D721Med (cell line): ENCODE results near the gene SLC25A22.

ENCODE experiments used
- DNase-seq: peaks from one replicate; pipeline ENCODE4 v3.0.0; 2011; ENCODE audit warnings: low spot score; ENCODE audit not compliant: insufficient read length
- FAIRE-seq: peaks from 2 replicates; lab custom pipeline; 2011; peaks lifted over from hg19 to GRCh38; lab: Jason Lieb, UNC
- TF ChIP-seq, protein P1 (sequence below): IDR thresholded peaks from 2 replicates; pipeline ENCODE4 v1.5.1; 2012; ENCODE audit warnings: mild to moderate bottlenecking, control low read depth; ENCODE audit not compliant: insufficient read depth; ENCODE audit errors: missing control alignments

SLC25A22 gene

DNA sequence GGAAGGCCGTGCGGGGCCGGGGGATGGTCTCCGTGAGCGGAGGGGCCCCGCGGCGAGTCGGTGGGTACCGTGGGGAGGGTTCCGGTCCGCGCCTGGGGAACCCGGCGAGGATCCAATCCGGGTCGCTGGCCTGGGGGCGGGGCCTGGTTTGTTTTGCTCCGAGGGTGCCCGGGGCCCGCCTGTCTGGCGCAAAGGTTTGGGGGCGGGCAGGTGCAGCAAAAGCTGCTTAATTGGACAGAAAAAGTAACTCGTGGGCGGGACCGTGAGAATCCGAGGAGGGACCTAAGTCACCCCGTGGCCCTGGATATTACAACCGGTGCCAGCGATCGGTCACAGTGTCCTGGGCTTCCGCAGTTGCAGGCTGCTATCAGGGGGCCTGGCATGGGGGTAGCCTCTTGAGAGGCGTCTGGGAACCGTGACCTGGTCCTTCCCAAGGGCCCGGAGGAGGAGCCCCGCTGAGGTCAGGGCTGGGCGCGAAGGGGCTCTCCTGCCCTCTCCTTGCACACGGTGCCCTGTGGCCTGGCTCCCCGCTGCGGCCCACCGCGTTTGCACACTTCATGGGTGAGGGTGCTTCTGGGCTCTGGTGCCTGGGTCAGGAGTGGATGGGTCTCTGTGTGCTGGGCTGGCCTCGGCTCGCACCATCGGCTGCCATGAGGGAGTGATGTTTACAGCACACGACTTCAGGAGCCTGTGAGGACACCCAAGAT, 22.0 kb upstream of the SLC25A22 start:
- FAIRE-seq (no peak), DNase-seq (no peak)
- TF ChIP-seq, protein P1, sequence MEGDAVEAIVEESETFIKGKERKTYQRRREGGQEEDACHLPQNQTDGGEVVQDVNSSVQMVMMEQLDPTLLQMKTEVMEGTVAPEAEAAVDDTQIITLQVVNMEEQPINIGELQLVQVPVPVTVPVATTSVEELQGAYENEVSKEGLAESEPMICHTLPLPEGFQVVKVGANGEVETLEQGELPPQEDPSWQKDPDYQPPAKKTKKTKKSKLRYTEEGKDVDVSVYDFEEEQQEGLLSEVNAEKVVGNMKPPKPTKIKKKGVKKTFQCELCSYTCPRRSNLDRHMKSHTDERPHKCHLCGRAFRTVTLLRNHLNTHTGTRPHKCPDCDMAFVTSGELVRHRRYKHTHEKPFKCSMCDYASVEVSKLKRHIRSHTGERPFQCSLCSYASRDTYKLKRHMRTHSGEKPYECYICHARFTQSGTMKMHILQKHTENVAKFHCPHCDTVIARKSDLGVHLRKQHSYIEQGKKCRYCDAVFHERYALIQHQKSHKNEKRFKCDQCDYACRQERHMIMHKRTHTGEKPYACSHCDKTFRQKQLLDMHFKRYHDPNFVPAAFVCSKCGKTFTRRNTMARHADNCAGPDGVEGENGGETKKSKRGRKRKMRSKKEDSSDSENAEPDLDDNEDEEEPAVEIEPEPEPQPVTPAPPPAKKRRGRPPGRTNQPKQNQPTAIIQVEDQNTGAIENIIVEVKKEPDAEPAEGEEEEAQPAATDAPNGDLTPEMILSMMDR = no peak

DNA sequence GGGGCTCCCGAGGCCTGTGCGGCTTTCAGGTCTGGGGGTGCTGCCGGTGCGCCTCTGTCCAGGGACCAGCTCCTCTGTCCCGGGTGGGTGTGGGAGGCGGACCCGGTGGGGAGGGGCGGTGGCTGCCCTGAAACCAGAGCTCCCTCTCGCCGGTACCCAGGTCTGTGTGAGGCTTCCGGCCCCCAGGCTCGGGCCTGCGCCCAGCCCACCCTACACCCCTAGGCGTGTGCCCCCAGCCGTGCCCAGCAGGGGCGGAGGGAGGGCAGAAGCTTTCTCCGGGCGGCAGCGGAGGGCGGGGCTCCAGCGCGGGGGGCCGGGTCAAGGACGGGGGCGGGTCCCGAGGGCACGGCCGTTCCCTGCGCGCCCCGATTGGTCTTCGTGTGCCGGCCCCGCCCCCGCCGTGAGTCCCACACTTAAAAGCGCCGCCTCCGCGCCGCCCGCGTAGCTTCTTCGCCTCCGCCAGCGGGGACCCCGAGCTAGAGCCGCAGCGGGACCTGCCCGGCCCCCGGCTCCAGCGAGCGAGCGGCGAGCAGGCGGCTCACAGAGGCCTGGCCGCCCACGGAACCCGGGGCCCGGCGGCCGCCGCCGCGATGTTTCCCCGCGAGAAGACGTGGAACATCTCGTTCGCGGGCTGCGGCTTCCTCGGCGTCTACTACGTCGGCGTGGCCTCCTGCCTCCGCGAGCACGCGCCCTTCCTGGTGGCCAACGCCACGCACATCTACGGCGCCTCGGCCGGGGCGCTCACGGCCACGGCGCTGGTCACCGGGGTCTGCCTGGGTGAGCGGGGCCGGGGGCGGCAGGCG, 21.2 kb upstream of the SLC25A22 start:
- TF ChIP-seq, protein P1 = no peak
- DNase-seq (no peak), FAIRE-seq (no peak)

DNA sequence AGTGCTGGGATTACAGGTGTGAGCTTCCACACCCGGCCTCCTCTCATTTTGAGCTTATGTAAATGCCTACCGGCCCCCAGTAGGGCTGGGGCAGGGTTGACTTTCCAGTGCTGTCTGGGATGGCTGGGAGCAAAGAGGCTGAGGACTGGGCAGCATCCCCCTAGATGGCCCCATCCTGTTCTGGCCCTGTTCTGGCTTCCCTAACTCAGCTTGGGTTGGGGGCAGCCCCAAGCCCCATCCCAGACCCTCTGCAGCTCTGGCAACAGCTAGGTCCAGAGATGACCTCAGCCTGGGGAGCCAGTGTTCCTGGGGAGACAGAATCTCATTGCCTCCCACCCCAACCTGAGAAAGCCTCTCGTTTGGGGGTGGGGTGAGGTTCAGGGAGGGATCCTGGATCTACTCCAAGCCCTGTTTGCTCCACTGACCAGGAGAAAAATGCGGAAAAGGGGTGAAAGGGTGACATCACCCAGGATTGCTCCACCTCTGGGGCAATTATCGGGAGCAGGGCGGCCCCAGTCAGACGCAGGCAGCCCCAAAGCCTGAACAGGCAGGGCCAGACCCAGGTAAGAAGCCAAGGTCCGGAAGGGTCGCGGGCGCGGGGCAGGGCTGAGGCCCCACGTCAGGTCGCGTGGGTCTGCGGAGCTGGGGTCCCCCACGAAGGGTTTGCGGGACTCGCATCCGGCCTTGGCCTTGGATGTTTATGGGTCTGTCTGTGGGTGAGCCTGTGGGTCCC, 20.5 kb upstream of the SLC25A22 start, which contains the start of gene PNPLA2:
TSS of gene PNPLA2 (plus strand) at position 519 of the 733 bp plus-strand sequence. CDS start 805 bp downstream, outside the sequence.
- FAIRE-seq (no peak), DNase-seq (no peak)
- TF ChIP-seq, protein P1 = no peak

DNA sequence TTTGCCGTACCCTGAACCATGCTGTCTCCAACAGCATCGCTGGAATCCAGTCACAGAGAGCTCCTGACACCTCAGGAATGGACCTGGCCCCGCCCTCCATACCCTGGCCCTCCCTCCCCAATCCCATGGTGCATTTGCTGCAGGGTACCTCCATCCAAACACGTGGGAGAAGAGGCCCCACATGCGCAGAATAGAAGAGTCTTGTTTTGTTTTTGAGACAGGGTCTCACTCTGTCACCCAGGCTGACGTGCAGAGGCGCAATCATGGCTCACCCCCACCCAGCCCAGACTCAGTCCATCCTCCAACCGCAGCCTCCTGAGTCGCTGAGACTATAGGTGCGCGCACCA, 18.3 kb upstream of the SLC25A22 start:
- FAIRE-seq = no peak

DNA sequence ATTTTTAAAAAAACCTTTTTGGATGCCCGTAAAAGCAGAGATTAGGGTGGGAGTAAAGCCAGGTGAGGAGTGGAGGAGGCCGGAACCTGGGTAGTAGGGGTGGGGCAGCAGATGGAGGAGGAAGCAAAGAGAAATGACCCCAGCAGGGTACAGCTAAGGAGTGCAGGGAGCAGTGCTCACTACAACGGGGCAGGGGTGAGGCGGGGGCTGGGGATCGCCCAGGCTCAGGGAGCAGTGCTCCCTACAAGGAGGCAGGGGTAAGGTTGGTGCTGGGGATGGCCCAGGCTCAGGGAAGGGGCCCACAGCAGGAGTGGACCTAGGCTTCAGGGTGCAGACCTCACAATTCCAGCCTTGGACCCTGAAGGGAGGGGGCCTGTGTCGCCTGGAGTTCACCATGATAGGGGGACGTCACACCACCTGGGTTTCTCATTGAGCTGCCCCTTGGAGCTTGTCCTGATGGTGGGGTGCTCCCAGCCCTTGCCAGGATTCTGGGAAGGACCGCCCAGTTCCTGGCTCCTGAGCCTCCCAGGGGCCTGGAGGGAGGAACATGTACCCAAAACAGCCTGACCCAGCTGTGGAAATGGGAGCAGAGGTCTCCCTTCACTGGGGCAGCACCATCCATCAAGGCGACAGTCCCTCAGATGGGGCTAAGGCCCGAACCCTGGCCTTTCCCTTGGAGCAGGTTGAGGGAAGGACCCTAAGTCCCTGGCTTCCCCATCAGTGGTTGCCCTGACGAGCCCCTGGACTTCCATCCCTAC, 17.8 kb upstream of the SLC25A22 start:
- TF ChIP-seq, protein P1 = no peak
- FAIRE-seq = no peak
- DNase-seq = no peak

More for the DNA sequence above, 18.3 kb upstream of the SLC25A22 start:
- TF ChIP-seq, protein P1 = no peak
- DNase-seq = no peak

DNA sequence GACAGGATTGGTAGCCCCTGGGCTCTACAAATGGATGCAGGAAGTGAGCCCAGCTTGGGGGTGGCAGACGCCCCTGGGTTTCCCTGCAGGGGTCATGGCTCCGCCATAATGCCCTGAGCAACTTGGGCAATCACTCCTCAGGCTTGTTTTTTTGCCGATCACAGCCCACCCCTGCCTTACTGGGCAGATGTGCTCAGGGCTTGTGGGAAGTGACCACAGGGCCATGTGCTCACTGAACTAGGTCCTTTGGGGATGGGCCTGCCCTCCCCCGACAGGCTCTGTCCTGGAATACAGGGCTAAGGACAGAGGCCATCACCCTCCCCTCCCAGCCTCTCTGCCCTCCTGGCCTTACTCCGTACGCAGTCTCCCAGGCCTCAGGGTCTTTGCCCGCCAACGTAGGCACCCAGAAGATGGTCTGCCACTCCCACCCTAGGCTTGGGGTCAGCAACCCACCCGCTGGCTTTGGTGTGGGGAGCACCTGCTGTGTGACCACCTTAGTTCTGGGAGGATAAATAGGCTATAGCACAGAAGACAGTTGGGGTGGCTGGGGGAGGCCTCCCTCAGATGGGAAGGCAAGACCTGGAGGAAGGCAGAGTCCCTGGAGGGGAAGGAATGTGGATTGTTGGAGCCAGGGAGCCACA, 15.5 kb upstream of the SLC25A22 start:
- no peak for DNase-seq
- TF ChIP-seq, protein P1 = no peak
- FAIRE-seq = no peak
